HG02870 (cell line): ENCODE data around the gene PRG3.
"Not testable (repeated sequence)": the region's sequence is repeated elsewhere in the genome, so short reads cannot be mapped to it uniquely, and the experiment has no call there.

ENCODE experiments used
- ATAC-seq: cut with Tn5 transposase; IDR thresholded peaks from one replicate; pipeline ENCODE4 v1.9.1; 2021; ENCODE audit warnings: mild to moderate bottlenecking, moderate library complexity; ENCODE audit not compliant: unreplicated experiment

The PRG3 gene

DNA sequence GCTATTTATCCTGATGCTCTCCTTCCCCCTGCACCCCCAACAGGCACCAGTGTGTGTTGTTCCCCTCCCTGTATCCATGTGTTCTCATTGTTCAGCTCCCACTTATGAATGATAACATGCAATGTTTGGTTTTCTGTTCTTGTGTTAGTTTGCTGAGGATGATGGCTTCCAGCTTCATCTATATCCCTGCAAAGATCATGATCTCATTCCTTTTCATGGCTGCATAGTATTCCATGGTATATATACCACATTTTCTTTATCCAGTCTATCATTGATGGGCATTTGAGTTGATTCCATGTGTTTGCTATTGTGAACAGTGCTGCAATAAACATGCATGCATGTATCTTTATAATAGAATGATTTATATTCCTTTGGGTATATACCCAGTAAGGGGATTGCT is 19.5 kb downstream of the PRG3 start:
- not testable (repeated sequence) for ATAC-seq

DNA sequence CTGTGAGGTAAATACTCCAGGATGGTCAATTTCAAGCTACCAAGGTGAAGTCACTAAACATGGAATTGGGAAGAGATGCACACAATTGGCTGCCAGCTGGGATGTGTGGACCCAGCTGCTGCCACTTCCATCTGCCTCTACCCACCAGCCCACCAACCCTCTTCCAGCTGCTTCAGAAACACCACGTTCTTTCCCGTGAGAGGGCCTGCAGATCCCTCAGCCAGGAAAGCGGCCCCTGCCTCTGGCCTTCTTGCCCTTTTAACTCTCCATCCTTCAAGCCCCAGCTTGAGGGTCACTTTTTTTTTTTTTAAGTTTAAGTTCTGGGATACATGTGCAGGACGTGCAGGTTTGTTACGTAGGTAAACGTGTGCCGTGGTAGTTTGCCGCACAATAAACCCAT is 20.0 kb downstream of the PRG3 start:
- ATAC-seq, result no peak

GRCh38 chr11:57359896-57360690 is 20.9 kb downstream of the PRG3 start:
- no peak for ATAC-seq

GRCh38 chr11:57359396-57359795 is 21.6 kb downstream of the PRG3 start:
- ATAC-seq, result no peak

- no peak for ATAC-seq
Observed at GRCh38 chr11:57358991-57359390, 22.0 kb downstream of the PRG3 start.

DNA sequence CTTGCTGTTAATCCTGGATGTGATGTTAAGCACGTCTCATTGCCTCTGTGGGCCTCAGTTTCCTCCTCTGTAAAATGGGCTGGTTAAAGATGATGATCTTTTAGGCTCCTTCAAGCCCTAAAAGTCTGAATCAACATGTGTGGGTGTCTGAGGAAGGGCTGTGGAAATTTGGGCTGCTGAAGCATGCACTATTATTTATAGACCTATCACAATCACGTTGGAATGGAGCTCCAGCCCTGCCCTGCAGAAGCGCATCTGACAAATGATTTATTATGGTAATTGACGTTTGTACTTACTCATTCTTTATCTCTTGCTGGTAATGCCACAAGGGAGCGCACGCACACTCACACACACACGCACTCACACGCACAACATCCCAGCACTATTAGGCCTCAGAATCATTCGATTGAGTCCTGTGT is 22.4 kb downstream of the PRG3 start:
- ATAC-seq, result no peak

- ATAC-seq, result no peak
Observed at GRCh38 chr11:57357856-57358255, 23.1 kb downstream of the PRG3 start.

DNA sequence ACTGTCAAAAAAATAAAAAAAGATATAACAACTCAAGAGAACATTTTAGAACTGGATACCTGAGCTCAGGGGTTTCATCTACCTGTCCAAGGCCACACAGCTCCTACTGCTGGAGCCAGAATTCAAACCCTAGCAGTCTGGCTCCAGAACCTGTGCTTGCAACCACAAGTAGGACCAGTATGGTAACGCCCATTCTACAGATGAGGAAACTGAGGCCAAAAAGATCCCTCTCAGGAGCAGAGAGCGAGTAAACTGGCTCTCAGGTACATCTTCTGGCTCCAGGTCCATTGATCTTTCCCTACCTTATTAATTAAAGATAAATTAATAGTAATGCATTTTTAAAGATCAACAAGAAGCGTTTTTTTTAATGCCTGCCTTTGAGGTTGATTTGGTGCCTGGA is 23.6 kb downstream of the PRG3 start:
- no peak for ATAC-seq

DNA sequence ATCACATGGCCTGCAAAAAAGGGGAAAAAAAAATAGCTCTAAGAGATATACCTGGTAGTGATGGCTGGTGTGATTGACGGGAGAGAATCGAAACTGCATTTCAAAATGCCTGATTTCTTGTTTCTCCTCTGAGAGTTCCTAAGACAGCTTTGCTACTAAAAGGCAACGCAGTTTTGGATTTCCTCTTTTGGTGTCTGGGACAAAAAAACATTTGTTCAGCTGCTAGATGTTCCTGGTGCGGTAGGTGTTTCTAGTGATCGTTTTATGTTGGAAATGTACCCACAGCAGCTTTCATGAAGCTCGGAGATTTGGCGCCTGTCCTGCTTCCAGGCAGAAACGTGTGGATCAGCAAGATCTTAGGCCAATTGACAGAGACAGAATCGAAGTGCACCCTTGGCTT is 24.7 kb downstream of the PRG3 start:
- no peak for ATAC-seq

- no peak for ATAC-seq
Observed at GRCh38 chr11:57354699-57355098, 26.3 kb downstream of the PRG3 start.

- no peak for ATAC-seq
Observed at GRCh38 chr11:57353852-57354251, 27.1 kb downstream of the PRG3 start.

DNA sequence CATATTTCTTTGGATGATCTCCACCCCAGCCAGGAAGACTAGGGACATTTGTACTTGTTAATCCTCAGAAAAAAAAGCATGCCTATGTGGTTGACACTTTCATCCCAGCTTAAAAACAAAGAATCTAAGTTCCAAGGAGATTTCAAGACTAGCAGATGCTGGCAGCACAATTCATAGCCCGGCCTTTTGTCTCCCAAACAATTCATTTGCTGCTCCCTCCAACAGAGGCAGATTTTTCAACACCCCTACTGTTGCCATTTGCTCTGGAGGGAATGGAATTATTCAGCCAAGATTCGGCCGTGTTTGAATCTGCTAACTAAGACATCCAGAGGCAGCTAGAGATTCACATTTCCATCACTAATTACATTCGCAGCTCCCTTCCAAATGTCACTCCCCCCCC is 27.5 kb downstream of the PRG3 start:
- ATAC-seq, result no peak

GRCh38 chr11:57353036-57353435 is 27.9 kb downstream of the PRG3 start:
- no peak for ATAC-seq

- no peak for ATAC-seq
Observed at GRCh38 chr11:57349491-57350274, 31.3 kb downstream of the PRG3 start.

DNA sequence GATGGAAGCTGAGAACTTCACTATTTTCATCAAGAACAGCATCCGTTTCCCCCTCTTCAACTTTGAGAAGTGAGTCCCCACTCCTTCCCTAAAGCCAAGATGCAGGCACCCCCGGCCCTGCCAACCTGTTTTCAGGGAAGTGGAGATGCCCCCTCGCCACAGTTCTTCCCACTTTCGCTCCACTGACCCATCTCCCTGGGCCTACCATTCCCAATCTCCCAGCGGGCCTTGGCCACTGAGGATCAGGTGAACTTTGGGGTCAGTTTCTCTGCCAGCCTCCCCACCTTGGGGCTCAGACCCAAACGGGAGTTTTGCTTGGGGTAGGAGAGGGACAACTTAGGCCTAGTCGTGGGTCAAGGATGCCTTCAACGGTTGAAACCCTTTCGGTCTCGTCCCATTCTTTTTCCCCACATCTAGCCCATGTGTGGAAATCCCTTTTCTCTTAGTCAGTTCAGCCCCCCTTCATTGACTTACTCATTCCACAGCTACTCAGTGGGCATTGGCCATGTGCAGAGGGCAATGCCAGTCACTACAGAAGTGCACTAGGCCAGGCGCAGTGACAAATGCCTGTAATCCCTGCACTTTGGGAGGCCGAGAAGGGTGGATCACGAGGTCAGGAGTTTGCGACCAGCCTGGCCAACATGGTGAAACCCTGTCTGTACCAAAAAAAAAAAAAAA is 32.2 kb downstream of the PRG3 start:
- no peak for ATAC-seq

GRCh38 chr11:57348052-57348451 is 32.9 kb downstream of the PRG3 start:
- ATAC-seq, result no peak

DNA sequence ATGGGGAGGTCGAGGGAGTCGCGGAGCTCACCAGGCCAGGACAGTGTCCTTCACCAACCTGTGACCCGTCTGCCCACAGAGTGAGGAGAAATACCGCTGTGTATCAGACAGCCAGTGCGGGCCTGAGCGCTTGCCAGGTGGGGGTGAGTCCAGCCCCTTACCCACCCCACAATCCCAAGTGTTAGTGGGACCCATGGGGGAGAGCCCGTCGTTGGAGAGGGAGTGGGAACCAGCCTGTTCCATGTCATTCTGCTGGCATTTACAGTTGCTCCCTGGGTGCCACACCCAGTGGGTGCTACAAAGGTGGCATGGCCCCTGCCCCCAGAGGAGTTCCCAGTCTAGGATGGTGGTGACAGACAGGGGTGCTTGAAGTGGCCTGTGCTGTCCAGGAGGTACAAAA is 33.6 kb downstream of the PRG3 start:
- ATAC-seq, result no peak

DNA sequence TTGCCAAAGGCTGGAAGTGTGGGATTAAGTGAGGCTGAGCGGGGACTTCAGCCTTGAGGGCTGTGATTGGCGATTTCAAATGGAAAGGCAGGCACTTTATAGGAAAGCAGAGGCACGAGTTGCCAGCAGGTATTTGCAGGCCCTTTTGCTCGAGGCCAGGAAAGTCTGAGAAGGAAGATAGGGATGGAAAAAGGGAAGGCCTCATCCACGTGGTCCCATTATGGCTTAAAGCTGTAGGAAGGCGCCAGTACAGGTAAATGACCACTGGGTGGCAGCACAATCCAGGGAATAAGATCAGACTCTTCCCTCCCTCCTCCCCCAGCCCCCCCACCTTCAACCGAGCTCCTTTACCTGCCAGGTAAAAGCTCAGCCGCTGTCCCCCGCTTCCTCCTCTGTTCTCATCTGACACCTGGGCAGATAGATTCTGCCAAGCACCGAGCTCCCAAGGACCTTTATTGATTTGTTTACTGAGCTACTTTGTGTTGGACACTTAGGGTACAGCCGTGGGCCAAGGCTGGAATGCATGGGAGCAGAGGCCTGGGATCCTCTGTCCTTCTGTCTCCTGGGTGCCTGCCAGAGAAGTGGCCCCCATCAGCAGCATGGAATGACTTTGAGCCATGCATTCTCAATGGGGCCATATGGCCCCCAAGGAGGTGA is 35.3 kb downstream of the PRG3 start:
- ATAC-seq, result peak; percentile 78

GRCh38 chr11:57344826-57345225 is 36.1 kb downstream of the PRG3 start:
- no peak for ATAC-seq

GRCh38 chr11:57343825-57344224 is 37.1 kb downstream of the PRG3 start:
- ATAC-seq, result no peak

- no peak for ATAC-seq
Observed at GRCh38 chr11:57342702-57343101, 38.2 kb downstream of the PRG3 start.
